Smooth muscle cell (in vitro differentiated cells): ENCODE data around the gene ALMS1. TPM values are rescaled to one million over a fixed set of nuclear protein-coding genes. Genes with fewer than 3 reads are reported as not detected.

Experiments
- DNase-seq: peaks from one replicate; lab custom pipeline; 2025; ENCODE audit not compliant: unreplicated experiment; lab: John Stamatoyannopoulos, UW
- H2AFZ ChIP-seq: fragments of 200-600 bp; sonication (generic); 2 replicates; pipeline ENCODE4 v1.6.0; 2016; ENCODE audit warnings: antibody characterized with exemption, low read depth, mild to moderate bottlenecking
- H3F3A ChIP-seq: fragments of 200-600 bp; sonication (generic); 2 replicates; pipeline ENCODE4 v1.6.0; 2017; ENCODE audit warnings: antibody characterized with exemption, low read depth
- H3K27ac ChIP-seq: fragments of 200-600 bp; sonication (generic); 2 replicates; pipeline ENCODE4 v1.5.1; 2016; ENCODE audit warnings: low read depth, mild to moderate bottlenecking
- H3K27me3 ChIP-seq: fragments of 200-600 bp; sonication (generic); 2 replicates; pipeline ENCODE4 v1.6.1; 2016; ENCODE audit warnings: low read depth, mild to moderate bottlenecking
- H3K36me3 ChIP-seq: fragments of 200-600 bp; sonication (generic); 2 replicates; pipeline ENCODE4 v1.5.1; 2016; ENCODE audit warnings: low read depth
- H3K4me1 ChIP-seq: fragments of 200-600 bp; sonication (generic); 2 replicates; pipeline ENCODE4 v1.5.1; 2016; ENCODE audit warnings: low read depth
- H3K4me2 ChIP-seq: fragments of 200-600 bp; sonication (generic); 2 replicates; pipeline ENCODE4 v1.6.0; 2016; ENCODE audit warnings: mild to moderate bottlenecking
- H3K4me3 ChIP-seq: fragments of 200-600 bp; sonication (generic); 2 replicates; pipeline ENCODE4 v1.5.1; 2016; ENCODE audit warnings: mild to moderate bottlenecking
- H3K79me2 ChIP-seq: fragments of 200-600 bp; sonication (generic); 2 replicates; pipeline ENCODE4 v1.6.0; 2016; ENCODE audit warnings: low read depth, mild to moderate bottlenecking
- H3K9ac ChIP-seq: fragments of 200-600 bp; sonication (generic); 2 replicates; pipeline ENCODE4 v1.6.0; 2016; ENCODE audit warnings: low read depth
- H3K9me3 ChIP-seq: fragments of 200-600 bp; sonication (generic); replicated peaks from 2 replicates; pipeline ENCODE4 v1.5.1; 2016; ENCODE audit warnings: low read depth
- H4K20me1 ChIP-seq: fragments of 200-600 bp; sonication (generic); 2 replicates; pipeline ENCODE4 v1.6.0; 2016; ENCODE audit warnings: low read depth
- WGBS: methylation state at CpG from one replicate; pipeline ENCODE4 v1.1.7; 2016; ENCODE audit warnings: low lambda C conversion rate; 5-methylcytosine and 5-hydroxymethylcytosine counted together
- polyA plus RNA-seq: library from polyadenylated mRNA; unstranded; fragments of >200 nt; fragmentation: Nextera tagmentation; extraction: Ambion mirVana; gene quantifications from 2 replicates; pipeline ENCODE4 v1.2.1, GENCODE V29; 2016
- total RNA-seq: library from RNA; depleted of rRNA; stranded (reverse); fragments of >200 nt; gene quantifications from 2 replicates; pipeline ENCODE4 v1.2.3, GENCODE V29; 2014
- TF ChIP-seq, protein P1 (sequence below): fragments of 200-600 bp; sonication (generic); IDR thresholded peaks from 2 replicates; pipeline ENCODE4 v1.5.1; 2017; ENCODE audit warnings: borderline replicate concordance, mild to moderate bottlenecking, antibody characterized with exemption; ENCODE audit not compliant: insufficient read depth, poor library complexity, severe bottlenecking

Gene ALMS1
- total and polyA plus RNA-seq, 2 experiments from 2014 or later: 2.3 to 19.6 TPM

DNA sequence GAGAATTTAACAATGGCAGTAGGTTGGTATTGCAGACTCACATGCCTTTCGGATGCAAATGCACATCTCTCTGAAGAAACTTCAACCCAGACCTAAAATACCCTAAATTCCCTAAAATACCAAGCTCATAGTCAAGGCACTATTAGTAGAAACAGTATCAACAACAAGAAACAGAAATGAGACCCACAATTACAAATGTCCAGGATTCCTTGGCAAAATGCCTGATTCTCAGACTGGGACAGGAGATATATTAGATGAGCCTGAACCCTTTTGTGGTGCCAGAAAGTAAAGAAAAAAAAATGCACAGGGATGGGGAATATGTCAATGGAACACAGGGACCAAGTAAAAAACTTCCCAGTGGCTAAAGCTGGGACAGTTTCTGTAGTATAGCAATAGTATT lies 179.3 kb downstream of the ALMS1 start:
- Histone ChIP-seq H3K4me2 (no peak overlapping the region), H2AFZ (no peak overlapping the region), H3K27me3 (no peaks in the 10 kb centered on the region), H3K36me3 (no peaks in the 10 kb centered on the region), H4K20me1 (no peaks in the 10 kb centered on the region), H3K9ac (no peak overlapping the region), H3K79me2 (no peaks in the 10 kb centered on the region), H3K27ac (no peak overlapping the region), H3K9me3 (no peaks in the 10 kb centered on the region), H3K4me3 (no peak overlapping the region), H3K4me1 (no peaks in the 10 kb centered on the region), H3F3A (no peaks in the 10 kb centered on the region)
- WGBS: 96% methylated on average over 1 of the region's 1 CpG
- no peak for DNase-seq
- TF ChIP-seq, protein P1, sequence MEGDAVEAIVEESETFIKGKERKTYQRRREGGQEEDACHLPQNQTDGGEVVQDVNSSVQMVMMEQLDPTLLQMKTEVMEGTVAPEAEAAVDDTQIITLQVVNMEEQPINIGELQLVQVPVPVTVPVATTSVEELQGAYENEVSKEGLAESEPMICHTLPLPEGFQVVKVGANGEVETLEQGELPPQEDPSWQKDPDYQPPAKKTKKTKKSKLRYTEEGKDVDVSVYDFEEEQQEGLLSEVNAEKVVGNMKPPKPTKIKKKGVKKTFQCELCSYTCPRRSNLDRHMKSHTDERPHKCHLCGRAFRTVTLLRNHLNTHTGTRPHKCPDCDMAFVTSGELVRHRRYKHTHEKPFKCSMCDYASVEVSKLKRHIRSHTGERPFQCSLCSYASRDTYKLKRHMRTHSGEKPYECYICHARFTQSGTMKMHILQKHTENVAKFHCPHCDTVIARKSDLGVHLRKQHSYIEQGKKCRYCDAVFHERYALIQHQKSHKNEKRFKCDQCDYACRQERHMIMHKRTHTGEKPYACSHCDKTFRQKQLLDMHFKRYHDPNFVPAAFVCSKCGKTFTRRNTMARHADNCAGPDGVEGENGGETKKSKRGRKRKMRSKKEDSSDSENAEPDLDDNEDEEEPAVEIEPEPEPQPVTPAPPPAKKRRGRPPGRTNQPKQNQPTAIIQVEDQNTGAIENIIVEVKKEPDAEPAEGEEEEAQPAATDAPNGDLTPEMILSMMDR: no peak

DNA sequence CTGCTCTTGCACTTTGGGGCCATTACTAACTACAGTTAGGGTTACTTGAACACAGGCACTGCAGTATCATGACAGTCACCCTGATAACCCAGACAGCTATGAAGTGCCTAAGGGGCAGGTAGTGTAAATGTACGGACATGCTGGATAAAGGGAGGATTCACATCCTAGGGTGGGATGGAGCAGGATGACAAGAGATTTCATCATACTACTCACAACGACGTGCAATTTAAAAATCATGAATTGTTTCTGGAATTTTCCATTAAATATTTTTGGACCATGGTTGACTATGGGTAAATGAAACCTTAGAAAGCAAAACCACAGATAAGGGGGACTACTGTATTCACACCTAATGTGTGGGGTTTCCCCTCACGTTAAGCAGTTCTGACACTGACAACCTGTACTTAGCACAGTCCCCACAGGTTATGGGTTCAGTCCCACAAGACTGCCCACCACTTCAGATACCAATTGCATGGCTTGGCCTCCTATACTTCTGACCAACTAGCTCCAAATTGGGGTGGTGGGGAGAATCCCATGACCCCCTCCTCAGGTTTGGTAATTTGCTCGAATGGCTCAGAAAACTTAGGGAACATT lies 180.7 kb downstream of the ALMS1 start:
- no peaks in the 10 kb centered on the region for H3K4me1 ChIP-seq
- WGBS: 91% methylated on average over 5 of the region's 5 CpGs
- no peaks in the 10 kb centered on the region for H3F3A ChIP-seq
- no peak overlapping the region for H3K27ac ChIP-seq
- H3K4me2 ChIP-seq: no peak overlapping the region
- no peaks in the 10 kb centered on the region for H3K9me3 ChIP-seq
- TF ChIP-seq, protein P1: no peak
- no peaks in the 10 kb centered on the region for H3K79me2 ChIP-seq
- H3K4me3 ChIP-seq: no peak overlapping the region
- no peak overlapping the region for H3K9ac ChIP-seq
- no peak for DNase-seq
- H3K36me3 ChIP-seq: no peaks in the 10 kb centered on the region
- H4K20me1 ChIP-seq: no peaks in the 10 kb centered on the region
- no peak overlapping the region for H2AFZ ChIP-seq
- no peaks in the 10 kb centered on the region for H3K27me3 ChIP-seq

DNA sequence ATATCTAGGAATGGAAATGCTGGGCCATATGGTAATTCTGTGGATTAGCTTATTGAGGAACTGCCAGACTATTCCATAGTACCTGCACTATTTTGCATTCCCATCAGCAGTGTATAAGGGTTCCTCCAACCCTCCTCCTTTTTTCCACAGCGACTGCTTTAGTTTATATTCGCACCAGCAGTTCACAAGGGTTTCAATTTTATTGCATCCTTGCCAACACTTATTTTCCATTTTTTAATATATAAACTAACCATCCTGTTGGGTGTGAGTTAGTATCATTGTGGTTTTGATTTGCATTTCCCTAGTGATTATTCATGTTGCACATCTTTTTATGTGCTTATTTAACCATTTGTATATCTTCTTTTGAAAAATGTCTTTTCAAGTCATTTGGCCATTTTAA lies 189.6 kb downstream of the ALMS1 start:
- H3K79me2 ChIP-seq: no peaks in the 10 kb centered on the region
- no peak for DNase-seq
- H3K36me3 ChIP-seq: no peaks in the 10 kb centered on the region
- H3K4me3 ChIP-seq: no peak overlapping the region
- H3K4me2 ChIP-seq: no peak overlapping the region
- no peak overlapping the region for H3K27ac ChIP-seq
- H3K9ac ChIP-seq: no peak overlapping the region
- TF ChIP-seq, protein P1: no peak
- no peaks in the 10 kb centered on the region for H3K27me3 ChIP-seq
- H3K4me1 ChIP-seq: no peaks in the 10 kb centered on the region
- no peaks in the 10 kb centered on the region for H4K20me1 ChIP-seq
- H3F3A ChIP-seq: no peaks in the 10 kb centered on the region
- 100% methylated on average over 2 of the region's 2 CpGs for WGBS
- no peak overlapping the region for H2AFZ ChIP-seq
- no peaks in the 10 kb centered on the region for H3K9me3 ChIP-seq

DNA sequence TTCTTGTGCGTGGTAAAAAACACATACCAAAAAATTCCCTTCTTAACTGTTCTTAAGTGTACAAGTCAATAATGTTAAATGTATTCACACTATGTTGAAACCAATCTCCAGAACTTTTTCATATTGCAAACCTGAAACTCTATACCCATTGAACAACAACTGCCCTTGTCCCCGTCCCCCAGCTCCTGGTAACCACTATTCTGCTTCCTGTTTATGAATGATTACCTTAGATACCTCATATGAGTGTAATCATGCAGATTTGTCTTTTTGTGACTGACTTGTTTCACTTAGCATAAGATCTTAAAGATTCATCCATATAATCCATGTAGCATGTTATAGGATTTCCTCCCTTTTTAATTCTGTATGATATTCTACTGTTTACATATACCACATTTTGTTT lies 196.7 kb downstream of the ALMS1 start:
- no peak overlapping the region for H3K4me3 ChIP-seq
- no peaks in the 10 kb centered on the region for H4K20me1 ChIP-seq
- H3K4me1 ChIP-seq: no peaks in the 10 kb centered on the region
- no peak for DNase-seq
- WGBS: 94% methylated on average over 2 of the region's 2 CpGs
- H2AFZ ChIP-seq: no peak overlapping the region
- H3F3A ChIP-seq: no peaks in the 10 kb centered on the region
- no peak overlapping the region for H3K27ac ChIP-seq
- no peaks in the 10 kb centered on the region for H3K27me3 ChIP-seq
- no peaks in the 10 kb centered on the region for H3K79me2 ChIP-seq
- H3K4me2 ChIP-seq: no peak overlapping the region
- H3K36me3 ChIP-seq: no peaks in the 10 kb centered on the region
- H3K9me3 ChIP-seq: no peaks in the 10 kb centered on the region
- no peak overlapping the region for H3K9ac ChIP-seq
- TF ChIP-seq, protein P1: no peak
